GM08714 (cell line): ENCODE data around the gene RDX.

ENCODE experiments used
- H3K4me3 ChIP-seq: fragments of 200-500 bp; sonication (Bioruptor generic); 2 replicates; pipeline ENCODE4 v1.5.1; 2014; ENCODE audit warnings: mild to moderate bottlenecking, low read length, inconsistent platforms
- ZNF274 ChIP-seq: IDR thresholded peaks from 2 replicates; pipeline ENCODE4 v1.6.1; 2012; ENCODE audit warnings: mild to moderate bottlenecking, low read depth, low read length

RDX gene

GRCh38 chr11:110168033-110168803 is 128.2 kb downstream of the RDX start:
- H3K4me3 ChIP-seq: no peak overlapping the region
- TF ChIP-seq ZNF274: no peak

- TF ChIP-seq ZNF274: no peak
- H3K4me3 ChIP-seq: no peak overlapping the region
Observed at GRCh38 chr11:110165039-110165925, 131.1 kb downstream of the RDX start.

- no peak for TF ChIP-seq ZNF274
- H3K4me3 ChIP-seq: no peak overlapping the region
Observed at GRCh38 chr11:110162216-110162615, 134.2 kb downstream of the RDX start.

- TF ChIP-seq ZNF274: no peak
- H3K4me3 ChIP-seq: no peak overlapping the region
Observed at GRCh38 chr11:110161061-110161460, 135.4 kb downstream of the RDX start.

- H3K4me3 ChIP-seq: no peak overlapping the region
- no peak for TF ChIP-seq ZNF274
Observed at GRCh38 chr11:110160437-110160836, 136.0 kb downstream of the RDX start.

- TF ChIP-seq ZNF274: no peak
Observed at GRCh38 chr11:110160016-110160415, 136.4 kb downstream of the RDX start.

GRCh38 chr11:110159476-110159875 is 136.9 kb downstream of the RDX start:
- no peak overlapping the region for H3K4me3 ChIP-seq
- no peak for TF ChIP-seq ZNF274

More at GRCh38 chr11:110160016-110160415, 136.4 kb downstream of the RDX start:
- no peak overlapping the region for H3K4me3 ChIP-seq

- TF ChIP-seq ZNF274: no peak
Observed at GRCh38 chr11:110158317-110159200, 137.9 kb downstream of the RDX start.

GRCh38 chr11:110156503-110156902 is 139.9 kb downstream of the RDX start:
- no peak for TF ChIP-seq ZNF274
- no peak overlapping the region for H3K4me3 ChIP-seq

More at GRCh38 chr11:110158317-110159200, 137.9 kb downstream of the RDX start:
- H3K4me3 ChIP-seq: no peak overlapping the region

- H3K4me3 ChIP-seq: no peak overlapping the region
- TF ChIP-seq ZNF274: no peak
Observed at GRCh38 chr11:110153474-110153873, 142.9 kb downstream of the RDX start.

- no peak overlapping the region for H3K4me3 ChIP-seq
Observed at GRCh38 chr11:110152199-110152598, 144.2 kb downstream of the RDX start.

GRCh38 chr11:110148775-110149744 is 147.4 kb downstream of the RDX start:
- no peak for TF ChIP-seq ZNF274
- no peak overlapping the region for H3K4me3 ChIP-seq

More at GRCh38 chr11:110152199-110152598, 144.2 kb downstream of the RDX start:
- no peak for TF ChIP-seq ZNF274
